HG03378 (cell line): ENCODE data around the gene TRO.

Source experiments
- ATAC-seq: cut with Tn5 transposase; IDR thresholded peaks from one replicate; pipeline ENCODE4 v1.9.1; 2021; ENCODE audit warnings: mild to moderate bottlenecking, moderate library complexity; ENCODE audit not compliant: unreplicated experiment

The TRO gene

DNA sequence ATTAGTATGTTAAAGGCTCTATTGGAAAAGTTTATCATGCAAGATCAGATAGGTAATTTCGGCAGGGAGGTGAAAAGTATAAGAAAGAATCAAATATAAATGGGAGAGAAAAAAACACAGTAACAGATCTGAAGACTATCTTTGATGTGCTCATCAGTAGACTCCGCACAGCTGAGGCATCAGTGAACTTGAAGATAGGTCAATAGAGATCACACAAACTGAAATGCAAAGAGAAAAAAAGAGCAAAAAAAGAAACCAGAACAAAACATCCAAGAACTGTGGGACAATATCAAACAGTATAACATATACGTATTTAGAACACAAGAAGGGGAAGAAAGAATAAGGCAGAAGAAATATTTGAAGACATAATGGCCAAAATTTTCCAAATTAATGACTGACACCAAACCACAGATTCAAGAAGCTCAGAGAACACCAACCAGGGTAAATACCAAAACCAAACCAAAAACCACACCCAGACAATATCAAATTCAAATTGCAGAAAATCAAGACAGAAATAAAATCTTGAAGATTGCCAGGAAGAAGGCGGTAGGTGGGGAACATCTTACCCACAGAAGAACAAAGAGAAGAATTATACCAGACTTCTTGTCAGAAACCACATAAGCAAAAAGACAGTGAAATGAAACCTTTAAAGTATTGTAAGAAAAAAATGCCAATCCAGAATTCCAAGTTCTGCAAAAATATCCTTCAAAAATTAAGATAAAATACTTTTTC, 44.3 kb downstream of the TRO start:
- ATAC-seq, result no peak

DNA sequence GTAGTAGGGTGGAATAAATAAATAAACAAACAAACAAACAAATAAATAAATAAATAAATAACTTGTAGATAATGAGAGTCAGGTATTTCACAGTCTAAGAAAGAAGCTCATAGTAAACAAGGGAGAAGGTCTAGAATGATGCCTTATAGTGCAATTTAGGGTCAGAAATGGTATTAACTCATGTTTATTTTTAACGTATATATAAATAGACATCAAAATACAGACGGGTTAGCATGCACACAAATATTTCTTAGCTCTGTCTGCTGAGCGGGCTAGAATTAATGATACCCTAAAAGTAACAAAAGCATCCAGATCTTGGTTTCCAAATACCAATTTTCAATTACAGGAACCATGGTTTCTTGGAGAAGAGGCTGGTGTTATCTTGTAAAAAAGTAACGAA, 56.8 kb downstream of the TRO start:
- no peak for ATAC-seq

DNA sequence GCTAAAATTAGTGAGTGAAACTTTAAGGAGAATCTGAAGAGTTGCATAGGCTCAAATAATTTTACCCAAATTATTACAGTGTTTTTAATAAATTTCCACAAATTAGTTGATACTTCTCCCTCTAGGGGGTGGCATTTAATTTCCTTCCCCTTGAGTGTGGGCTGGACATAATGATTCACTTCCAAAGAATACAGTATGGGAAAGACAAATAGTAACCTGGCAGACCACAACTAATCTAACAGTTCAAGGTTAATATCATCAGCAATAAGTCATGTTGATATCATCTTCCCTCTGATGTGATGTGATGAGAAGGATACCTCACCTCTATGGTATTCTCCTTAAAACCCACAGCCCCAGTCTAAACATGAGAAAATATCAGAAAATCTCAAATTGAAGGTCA, 57.8 kb downstream of the TRO start:
- no peak for ATAC-seq

DNA sequence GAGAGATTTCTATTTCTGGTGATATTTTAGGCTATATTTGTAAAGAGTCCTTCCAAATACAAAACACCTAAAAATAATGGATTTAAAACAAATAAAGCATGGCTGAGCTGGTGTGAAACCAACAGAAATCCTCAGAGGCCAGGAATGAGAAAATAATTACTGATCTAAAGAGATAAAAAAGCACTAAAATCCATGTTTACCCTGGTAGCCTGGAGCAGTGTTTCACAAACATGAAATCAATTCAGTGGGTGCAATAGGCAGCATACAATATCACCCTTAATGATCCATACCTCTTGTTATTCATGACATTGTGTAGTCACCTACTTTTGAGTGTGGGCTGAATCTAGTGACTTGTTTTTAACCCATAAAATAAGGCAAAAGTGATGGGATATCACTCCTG, 58.8 kb downstream of the TRO start:
- ATAC-seq, result no peak

DNA sequence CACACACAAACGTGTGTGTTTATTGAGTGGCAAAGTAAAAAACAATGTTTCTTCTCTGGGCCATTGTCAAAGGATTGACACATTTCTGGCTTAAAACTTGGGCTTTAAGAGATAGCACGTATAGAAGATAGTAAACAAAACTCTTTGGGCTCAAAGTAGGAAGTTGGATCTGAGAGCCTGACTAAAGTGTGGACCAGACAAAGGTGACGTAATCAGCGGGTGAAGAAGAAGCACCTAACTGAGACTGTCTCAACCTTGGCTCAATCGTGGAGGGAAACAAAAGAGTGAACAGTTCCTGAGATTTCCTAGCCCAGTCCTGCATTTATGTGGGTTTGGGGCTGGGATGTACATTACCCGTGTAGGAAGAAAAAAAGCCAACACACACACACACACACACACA, 59.7 kb downstream of the TRO start:
- no peak for ATAC-seq
